ENCODE data around the gene ZSWIM6.

ZSWIM6 gene

DNA sequence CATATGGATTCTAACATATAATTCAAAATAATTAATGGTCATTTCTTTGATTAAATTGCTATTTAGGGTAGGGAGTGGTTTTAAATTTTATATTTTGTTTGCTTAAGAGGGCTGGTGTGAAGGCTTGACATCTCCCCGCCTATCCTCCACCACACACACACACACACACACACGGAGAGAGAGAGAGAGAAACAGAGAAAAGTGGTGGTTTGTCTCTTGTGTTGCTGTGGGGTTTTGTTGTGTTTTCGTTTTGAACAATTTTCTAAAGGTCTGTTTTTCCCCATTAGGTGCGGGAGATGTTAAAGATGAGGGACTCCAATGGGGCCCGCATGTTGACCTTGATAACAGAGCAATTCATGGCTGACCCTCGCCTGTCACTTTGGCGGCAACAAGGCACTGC is 161.9 kb downstream of the ZSWIM6 start:
- no peak for FAIRE-seq

DNA sequence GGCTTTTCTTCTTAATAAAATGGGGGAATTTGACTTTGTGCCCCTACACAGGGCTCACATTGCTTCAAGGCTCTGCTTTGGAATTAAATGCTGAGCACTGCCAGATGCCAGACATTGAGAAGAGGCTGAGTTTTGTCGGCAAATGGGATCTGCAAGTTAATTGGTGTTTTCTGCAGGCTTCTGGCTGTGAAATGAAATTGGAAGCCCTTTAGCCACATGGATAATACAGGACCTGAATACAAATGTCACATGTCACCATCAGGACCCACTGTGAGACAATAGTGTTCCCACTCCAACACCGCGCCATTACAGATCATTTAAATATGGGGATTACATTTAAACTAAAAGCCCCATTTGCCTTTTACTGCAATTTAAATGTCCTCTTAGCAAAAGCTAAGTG is 164.4 kb downstream of the ZSWIM6 start:
- FAIRE-seq, result no peak

DNA sequence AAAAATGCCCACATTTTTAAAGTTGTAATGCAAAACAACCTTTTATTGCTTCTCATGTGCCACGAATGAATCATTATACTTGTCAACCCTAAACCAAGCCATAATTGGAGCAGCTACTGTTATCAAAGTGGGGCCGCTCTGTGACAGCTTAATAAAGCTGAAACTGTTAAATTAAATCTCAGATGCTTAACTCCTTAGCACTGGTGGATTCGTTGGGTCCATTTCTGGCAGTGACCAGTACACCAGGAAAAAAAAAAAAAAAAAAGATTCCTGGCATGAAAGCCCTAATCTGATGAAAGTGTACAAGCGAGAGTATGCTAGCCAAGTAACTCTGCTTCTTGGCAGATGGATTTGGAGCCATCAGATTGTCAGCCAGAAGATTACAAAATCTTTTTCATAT is 164.8 kb downstream of the ZSWIM6 start:
- no peak for FAIRE-seq

DNA sequence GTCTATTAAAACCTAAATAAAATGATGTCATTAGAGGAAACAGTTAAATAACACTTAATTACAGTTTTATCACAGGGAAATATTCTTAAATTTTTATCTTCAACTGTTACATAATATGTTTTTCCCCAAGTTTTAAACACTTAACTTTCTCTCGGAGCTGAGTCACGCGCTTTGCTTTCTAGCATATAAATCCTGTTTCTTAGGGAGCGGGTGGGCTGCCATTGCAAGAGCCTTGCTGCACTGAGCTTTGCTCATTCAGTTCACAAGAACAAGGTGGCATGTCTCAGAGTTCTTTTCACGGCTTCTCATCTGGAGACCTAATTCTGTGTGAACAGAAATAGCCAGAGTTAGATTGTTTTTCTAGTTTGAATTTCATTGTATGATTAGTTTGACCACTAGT is 166.1 kb downstream of the ZSWIM6 start:
- FAIRE-seq, result no peak

DNA sequence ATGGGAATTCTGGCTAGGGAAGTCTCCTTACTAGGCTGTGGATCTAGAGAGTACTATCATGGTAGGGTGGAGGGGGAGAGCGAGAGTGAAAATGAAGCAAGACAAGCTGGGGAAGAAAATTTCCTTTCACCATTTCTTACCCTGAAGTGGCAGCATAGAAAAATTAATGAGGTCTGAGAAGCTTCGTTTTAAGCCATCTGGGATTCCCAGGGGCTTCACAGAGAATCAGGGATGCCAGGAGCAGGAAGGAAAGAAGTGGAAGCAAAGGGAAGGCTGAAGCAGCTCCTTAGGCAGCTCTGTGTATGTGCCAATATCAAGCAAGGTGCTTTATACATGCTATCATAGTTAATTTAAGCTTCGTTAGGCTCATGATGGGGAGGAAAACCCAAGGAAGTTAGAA is 169.9 kb downstream of the ZSWIM6 start:
- no peak for FAIRE-seq

DNA sequence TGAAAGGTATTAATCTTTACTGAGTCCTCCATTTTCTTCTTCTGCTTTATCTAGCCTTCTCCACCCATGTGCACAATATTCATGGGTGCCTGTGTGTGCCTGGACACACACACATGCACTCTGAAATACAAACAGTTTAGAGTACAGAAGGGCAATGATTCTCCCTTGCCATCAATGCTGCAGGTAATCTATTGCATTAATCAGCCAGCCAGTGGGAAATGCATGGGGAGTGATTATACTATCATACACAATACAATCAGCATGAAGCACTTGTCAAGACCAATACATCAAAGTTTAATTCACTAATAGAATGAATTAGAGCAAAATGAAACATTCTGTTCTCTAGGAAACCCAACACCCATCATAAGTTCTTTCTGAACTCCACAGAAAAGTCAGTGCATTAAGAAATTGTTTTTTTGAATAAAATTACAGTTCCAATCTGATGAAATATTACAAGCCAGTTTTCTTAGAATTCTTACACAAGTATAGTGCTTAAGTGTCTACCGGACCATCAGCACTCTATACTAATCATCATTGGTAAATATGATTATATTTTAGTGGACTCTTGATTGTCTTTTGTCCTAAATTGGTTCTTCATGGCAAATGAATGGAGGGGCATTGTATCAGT is 172.2 kb downstream of the ZSWIM6 start:
- FAIRE-seq, result no peak

DNA sequence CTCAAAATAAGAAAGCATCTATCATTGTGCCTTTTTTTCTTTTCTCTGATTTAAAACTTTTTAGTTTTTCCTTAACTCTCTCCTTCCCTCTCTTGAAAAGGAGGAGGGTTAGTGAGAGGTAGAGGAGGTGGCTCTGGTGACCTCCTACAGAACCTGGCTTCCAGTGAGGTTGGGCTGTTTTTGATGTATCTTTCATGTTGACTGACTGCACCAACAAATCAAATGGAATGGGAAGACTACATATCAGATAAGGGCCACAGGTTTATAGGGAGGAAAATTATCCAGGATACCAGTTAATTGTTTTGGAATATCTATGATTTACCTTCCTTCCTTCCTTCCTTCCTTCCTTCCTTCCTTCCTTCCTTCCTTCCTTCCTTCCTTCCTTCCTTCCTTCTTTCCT is 173.2 kb downstream of the ZSWIM6 start:
- FAIRE-seq, result no peak

DNA sequence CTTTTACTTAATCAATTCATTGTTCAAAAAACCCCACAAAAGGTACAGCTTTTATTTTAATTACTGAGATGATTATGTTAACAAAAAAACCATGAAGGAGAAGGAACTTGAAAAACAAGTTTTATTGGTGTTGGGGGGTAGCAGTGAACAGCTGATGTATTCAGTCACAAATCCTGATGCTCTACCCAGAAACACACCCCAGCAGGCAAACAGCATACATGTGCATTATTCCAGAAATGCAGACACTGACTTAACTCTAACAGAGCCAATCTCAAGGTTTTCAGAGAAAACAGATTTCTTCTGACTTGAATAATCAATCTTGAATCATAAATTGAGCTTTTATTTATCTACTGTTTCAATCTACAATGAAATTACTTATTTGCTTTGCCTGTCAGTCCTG is 175.2 kb downstream of the ZSWIM6 start:
- no peak for FAIRE-seq

DNA sequence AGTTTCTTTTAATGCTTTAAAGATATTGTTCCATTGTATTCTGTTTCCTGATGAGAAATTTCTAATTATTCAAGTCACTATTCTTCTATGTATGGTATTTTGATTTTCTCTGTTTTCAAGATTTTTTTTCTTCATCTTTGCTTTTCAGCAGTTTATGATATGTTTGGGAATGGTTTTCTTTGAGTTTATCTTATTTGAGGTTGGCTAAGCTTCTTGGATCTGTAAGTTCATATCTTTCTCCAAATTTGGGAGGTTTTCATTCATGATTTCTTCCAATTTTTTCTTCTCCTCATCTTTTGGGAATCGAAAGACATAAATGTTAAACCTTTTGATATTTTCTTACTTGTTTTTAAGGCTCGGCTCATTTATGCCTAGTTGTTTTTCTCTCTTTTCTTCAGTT is 184.9 kb downstream of the ZSWIM6 start:
- no peak for FAIRE-seq

DNA sequence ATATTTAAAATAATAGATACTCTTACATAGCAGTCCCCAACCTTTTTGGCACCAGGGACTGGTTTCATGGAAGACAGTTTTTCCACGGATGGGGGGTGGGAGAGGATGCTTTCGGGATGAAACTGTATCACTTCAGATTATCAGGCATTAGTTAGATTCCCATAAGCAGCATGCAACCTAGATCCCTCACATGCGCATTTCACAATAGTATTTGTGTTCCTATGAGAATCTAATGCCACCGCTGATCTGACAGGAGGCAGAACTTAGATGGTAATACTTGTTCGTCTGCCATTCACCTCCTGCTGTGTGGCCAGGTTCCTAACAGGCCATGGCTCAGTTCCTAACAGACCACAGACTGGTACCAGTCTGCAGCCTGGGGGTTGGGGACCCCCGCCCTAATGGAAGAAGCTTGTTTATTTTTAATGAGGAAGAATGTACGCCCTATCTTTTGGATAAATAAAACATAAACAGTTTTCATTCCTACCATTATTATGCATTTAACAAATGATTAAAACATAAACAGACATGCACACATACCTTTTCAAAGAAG is 187.7 kb downstream of the ZSWIM6 start:
- no peak for FAIRE-seq

DNA sequence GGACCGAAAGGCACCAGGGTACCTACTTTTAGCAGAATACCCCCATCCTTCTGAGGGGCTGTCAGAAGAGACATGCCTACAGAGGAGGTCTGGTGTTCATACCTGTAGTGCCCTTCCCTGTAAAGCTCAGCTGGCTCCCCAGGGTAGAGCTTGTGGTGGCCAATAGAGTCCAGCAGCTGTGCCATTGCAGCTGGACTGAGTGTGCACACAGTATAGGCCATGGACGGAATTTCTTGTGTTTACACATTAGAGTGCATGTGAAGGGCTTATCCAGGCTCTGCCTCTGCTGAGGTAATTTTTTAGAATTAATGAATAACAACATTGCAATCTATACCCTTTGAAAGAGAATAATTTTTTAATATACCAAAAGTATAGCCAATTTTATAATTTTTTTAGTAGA is 191.0 kb downstream of the ZSWIM6 start:
- no peak for FAIRE-seq

DNA sequence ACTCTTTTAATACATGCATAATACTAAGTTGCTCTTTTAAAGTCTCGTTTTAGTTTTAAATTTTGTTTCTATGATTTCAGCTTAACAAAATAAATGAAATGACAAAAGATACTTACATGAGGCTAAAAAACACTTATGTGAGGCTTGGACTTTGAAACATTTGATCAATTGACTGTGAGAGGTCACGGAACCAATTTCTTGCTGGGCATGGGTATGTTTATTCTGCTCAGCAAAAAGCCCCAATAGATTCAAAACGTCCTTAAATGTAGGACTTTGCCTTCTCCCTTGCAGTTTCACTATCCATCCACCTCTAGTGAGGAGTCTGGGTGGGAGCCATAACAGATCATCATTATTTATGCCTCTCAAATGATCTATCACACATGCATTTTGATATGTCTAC is 191.9 kb downstream of the ZSWIM6 start:
- FAIRE-seq, result no peak

DNA sequence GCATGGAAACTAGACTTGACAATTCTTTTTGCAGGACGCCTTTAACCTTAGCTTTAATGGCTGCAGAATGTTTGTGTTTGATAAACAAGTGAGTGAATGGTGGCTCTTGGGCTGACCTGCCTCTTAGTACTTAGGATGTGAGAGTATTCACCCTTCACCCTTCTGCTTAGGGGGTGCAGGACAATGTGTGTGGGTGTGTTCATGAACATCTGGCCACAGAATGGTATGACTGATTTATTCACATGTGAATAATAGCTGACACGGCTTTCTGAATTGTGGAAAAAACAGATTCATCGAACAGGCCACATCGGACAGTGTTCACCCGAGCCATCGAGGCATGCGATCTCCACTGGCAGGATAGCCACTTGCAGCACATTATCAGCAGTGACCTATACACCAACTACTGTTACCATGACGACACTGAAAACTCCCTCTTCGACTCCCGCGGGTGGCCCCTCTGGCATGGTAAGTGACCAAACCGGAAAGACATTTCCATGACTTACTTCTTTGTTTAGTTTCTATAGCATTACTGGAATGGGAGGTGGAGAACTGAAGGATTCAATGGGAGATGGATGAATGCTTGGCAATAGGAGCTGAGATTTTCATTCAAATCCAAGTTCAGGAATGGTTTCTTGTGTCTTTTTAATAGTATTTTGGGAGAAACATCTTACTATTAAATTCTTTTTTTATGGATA is 193.6 kb downstream of the ZSWIM6 start:
- no peak for FAIRE-seq

DNA sequence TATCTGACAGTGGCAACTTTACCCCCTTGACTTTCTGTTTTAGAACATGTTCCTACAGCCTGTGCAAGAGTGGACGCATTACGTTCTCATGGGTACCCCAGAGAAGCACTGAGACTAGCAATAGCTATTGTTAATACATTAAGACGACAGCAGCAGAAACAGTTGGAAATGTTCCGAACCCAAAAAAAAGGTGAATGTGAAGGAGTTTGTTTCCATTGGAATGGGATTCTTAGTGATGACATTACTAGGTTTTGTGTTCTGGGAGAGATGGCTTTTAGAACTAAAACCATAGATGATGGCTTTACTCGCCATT is 194.1 kb downstream of the ZSWIM6 start:
- no peak for FAIRE-seq

DNA sequence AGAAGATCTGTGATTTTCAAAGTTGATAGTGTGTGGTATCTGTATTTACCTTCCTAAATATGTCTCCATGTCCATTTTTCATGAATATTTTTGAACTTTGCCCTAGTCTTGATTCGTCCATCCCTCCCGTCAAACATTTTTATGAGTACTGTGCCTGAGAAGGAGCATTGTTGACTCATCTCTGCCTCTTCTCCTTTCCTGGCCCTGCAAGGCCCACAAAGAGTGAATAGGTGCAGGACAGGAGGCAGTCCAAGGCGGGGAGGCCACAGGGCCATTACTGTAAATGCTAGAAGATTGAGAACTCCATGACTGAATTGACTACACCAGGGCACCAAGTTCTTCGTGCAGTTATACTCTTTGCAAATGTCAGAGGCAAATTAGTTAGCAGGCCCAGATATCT is 200.9 kb downstream of the ZSWIM6 start:
- no peak for FAIRE-seq

DNA sequence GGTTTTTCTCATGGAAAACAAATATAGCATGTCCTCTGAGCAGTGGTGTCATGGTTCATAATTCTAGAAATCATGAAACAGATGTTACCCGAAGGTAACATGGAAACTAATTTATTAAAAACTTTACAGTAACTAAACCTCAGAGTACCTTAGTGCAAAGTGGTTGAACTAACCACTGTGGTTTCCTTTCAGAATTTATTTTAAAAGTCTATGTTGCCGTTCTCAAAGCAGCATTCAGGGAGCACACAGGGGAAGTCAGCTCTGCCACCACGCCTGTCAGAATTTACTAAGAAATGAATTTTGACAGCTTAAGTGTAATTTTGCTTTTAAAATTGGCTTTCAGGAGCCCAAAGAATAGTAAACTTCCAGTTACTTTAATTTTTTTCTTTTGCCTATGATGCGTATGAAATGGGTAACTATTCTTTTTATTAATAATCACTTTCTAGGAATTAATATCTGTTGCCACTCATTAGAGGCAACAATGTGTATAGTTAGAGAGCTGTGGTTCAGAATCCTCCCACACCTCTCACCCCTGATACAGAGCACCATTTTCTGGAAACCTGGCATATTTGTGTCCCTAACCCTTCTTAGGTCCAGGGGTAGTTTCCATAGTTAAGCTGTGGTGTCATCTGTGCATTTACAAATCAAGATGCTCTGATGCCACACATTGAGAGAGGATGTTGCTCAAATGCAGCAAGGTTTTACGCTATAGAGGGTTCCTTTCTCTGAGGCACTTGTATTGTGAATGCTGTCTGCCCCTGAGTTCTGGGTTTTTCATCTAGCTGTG is 202.6 kb downstream of the ZSWIM6 start:
- no peak for FAIRE-seq

DNA sequence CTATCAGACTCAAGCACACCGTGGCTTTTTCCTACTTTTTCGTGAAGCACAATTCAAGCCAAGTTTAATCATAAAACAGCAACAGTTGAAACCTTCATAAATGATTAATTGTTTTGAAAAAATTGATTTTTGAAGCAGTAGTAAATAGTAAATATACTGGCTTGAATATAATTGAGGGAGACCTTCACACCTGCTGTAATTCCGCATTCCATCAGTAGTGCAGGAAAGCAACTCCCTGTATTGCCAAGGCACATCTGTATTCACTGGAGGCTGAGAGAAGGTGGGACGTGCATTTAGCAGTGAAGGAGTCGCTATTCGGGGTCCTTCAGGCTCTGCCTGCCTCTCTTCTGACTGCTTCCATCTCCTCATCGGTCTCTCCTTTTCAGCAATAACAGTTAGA is 203.8 kb downstream of the ZSWIM6 start:
- no peak for FAIRE-seq

DNA sequence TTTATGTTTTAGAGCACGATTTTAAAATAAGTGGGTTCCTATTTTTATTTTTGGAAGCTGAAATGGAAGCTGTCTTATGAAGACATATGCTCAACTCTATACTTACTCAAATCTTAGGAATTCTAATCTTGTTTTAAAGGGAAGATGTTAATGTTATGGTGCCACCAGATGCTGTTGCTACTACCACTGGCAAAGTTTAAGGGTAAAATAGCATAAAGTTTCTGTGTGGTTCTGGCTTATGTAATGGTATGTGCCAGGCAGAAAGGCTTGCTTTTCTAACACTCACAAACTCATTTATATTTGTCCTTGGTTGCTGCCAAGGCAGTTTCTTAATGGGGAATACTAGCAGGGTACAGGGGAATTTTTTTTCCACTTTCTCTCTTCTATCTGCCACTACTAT is 204.9 kb downstream of the ZSWIM6 start:
- FAIRE-seq, result no peak

DNA sequence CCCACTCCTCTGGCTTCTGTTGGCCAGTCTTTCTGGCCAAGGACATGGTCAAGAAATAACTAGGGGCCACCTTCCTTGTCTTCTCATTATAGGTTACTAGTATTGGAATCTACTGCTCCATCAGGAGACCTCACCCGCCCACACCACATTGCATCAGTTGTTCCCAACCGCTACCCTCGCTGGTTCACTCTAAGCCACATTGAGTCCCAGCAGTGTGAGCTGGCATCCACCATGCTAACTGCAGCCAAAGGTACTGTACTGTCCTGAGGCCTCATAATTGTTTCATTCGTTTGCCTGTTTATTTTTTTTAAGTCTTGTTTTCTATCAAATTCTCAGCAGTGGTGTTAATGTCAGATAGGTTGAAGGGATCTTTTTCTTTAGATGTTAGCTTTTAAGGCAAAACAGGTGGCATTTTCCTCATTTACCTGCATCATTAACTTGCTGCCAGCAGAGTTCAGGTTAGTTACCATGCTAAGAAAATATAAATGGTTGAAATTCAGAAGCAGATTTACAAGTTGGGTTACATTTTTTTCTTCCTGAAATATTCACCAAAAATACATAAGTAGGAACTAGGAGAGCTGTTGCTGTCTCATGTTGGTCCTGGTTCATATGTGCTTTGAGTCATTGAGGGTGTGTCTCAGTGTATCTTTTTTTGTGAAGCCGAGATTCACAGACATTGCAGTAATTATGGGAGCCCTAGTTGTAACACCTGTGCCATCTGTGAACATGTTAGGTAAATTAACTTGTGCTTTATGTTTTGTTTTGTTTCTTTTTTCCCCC is 206.9 kb downstream of the ZSWIM6 start:
- FAIRE-seq, result no peak

DNA sequence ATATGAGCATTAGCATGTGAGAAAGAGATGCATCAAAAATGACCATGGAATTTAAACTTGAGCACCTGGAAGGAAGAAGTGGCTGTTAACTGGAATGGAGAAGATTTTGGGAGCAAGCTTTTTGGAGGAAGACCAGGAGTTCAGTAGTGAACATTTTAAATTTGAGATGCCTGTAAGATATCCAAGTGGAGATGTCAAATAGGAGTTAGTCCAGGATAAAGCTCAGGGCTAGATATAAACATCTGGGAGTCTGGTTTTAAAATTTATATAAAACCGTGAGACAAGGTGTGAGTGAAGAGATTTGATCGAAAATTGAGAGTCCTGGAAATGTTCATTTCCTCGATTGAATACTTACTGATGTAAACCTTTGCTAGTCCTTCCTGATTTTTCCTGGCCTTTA is 217.5 kb downstream of the ZSWIM6 start:
- FAIRE-seq, result no peak

DNA sequence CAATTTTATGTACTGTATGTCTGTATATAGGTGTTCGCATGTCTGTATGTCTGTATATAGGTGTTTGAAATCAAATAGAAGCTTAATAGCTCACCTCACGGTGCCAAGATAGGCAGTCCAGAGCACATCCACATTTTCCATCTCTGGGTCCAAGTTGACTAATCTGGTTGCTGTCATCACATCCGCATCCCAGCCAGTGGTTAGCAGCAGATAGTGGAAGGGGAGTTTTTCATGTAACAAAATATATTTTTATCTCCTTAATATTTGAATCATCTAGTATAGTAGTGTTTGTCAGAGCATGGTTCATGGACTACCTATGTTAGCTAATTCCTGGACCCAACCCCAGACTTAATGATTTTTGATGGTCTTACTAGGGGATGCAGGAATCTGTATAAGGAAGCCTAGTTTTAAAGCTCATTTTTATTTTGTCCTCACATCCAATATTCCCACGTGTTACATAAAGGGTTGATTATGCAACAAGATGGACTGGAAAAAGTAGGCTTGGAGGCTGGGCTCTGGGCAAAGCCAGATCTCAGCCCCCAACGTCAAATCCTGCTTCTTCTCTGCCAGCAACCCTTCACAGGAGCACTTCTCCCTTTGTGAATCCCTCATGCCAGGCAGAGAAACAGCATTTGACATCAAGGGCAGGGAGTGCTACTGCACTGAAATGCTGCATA is 219.7 kb downstream of the ZSWIM6 start:
- FAIRE-seq, result no peak

DNA sequence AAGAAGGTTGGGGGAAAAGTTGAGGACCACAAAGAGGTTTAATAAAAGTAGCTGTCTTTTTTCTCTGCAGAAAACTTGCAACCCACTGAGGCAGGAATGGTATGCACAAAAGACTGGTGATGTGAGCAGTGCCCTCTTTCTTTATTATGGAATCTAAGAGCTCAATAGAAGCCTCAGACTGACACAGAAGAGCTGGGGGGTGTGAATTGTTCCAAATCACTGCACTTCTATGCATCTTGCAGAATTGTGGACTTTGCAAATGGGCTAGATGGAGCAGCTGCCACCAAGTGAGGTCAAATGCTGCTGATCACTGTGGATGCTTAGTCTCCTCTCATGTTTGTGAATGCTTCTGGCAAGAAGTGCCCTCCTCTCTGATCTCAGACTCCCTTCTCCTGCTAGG is 227.1 kb downstream of the ZSWIM6 start:
- FAIRE-seq, result no peak

DNA sequence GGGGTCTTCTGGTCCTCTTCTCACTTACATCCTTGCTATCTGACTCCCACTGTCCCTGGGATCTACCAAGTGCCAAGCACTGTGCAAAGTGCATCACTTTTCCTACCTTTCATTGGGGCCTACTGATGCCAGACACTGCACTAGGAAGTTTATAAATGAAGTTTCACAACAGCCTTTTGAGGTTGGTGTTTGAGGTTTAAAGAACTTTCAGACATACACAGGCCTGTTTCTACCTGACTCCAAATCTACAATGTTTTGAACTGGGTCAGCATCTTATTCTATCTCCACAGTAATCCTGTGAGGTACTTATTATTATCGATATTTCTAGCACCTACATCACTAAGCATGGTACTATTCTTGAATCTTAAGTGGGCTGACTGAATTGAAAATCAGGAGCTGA is 227.7 kb downstream of the ZSWIM6 start:
- FAIRE-seq, result no peak

Data from colon (tissue), 2 donors.